Kidney (tissue), 14 donors: ENCODE measurements around the gene GXYLT2. TPM values are rescaled to one million over a fixed set of nuclear protein-coding genes. Genes with fewer than 3 reads are reported as not detected.

Experiments used
- DNase-seq, 5 donors: peaks; one replicate each; pipeline ENCODE4 v3.0.0-alpha.2; 2013 to 2020
- FAIRE-seq: peaks from 2 replicates; lab custom pipeline; 2012; peaks lifted over from hg19 to GRCh38; lab: Jason Lieb, UNC
- H3K27ac ChIP-seq, 2 donors: one replicate each; pipeline ENCODE4 v1.7.0; 2013; ENCODE audit warnings: low read depth in 2 of 2, low read length in 2 of 2, inconsistent platforms in 1 of 2
- H3K27me3 ChIP-seq: one replicate; pipeline ENCODE4 v1.7.1; 2013; ENCODE audit warnings: low read length, inconsistent platforms; ENCODE audit not compliant: control insufficient read depth, insufficient read depth
- H3K36me3 ChIP-seq, 3 donors: one replicate each; pipeline versions ENCODE4 v1.7.0 to v1.7.1; 2013; ENCODE audit warnings: low read length in 3 of 3, control low read depth in 1 of 3, inconsistent platforms in 1 of 3; ENCODE audit not compliant: insufficient read depth in 3 of 3, control insufficient read depth in 2 of 3
- H3K4me1 ChIP-seq, 3 donors: one replicate each; pipeline versions ENCODE4 v1.7.0 to v1.7.1; 2013; ENCODE audit warnings: low read length in 3 of 3, inconsistent platforms in 1 of 3, low read depth in 1 of 3; ENCODE audit not compliant: control insufficient read depth in 2 of 3, insufficient read depth in 2 of 3
- H3K4me3 ChIP-seq, 3 donors: one replicate each; pipeline versions ENCODE4 v1.7.0 to v1.8.1; 2013; ENCODE audit warnings: low read length in 3 of 3, control low read depth in 1 of 3, inconsistent platforms in 1 of 3
- H3K9ac ChIP-seq, 3 donors: one replicate each; pipeline versions ENCODE4 v1.7.0 to v1.7.1; 2013; ENCODE audit warnings: low read length in 3 of 3, control low read depth in 1 of 3, inconsistent platforms in 1 of 3
- H3K9me3 ChIP-seq, 3 donors: one replicate each; pipeline versions ENCODE4 v1.7.0 to v1.7.1; 2013; ENCODE audit warnings: low read length in 3 of 3, control low read depth in 1 of 3, inconsistent platforms in 1 of 3; ENCODE audit not compliant: control insufficient read depth in 2 of 3, insufficient read depth in 1 of 3
- CTCF ChIP-seq: IDR thresholded peaks from 3 replicates; pipeline ENCODE4 v1.5.1; 2012; ENCODE audit warnings: mild to moderate bottlenecking, moderate library complexity, borderline replicate concordance; ENCODE audit not compliant: insufficient read depth; ENCODE audit errors: extremely low read depth
- intact Hi-C: fragments of 100-400 bp; cut with DNase I; formaldehyde crosslinking; loops from one replicate; pipeline ENCODE4 v1.11.1; 2022
- polyA plus RNA-seq: library from polyadenylated mRNA; stranded (reverse); fragments of 350-450 nt; fragmentation: Illumina TruSeq; extraction: RNeasy Lipid Tissue Mini Kit (QIAGEN cat#74804); gene quantifications from one replicate; pipeline ENCODE4 v1.2.3, GENCODE V29; 2014; ENCODE audit warnings: low read depth, low replicate concordance; ENCODE audit not compliant: insufficient read depth
- total RNA-seq: library from RNA; stranded (reverse); fragmentation: NEBNext Ultra II Directional; extraction: Animal tissue kit (Norgen Biotek cat#: 25700); gene quantifications from one replicate; pipeline ENCODE4 v1.2.1, GENCODE V29; 2021
- donor health status: control.
- donor health status: control.
- donor health status: control.
- donor health status: control.
- donor health status: control.
- donor health status: DM: yes; HTN: yes; CAD: no.
- donor health status: Normal renal cell carcinoma (clear cell type).

The GXYLT2 gene
- total and polyA plus RNA-seq, 2 donors from 2014 or later, result 0.39 to 3.8 TPM

GRCh38 chr3:72985576-72985975, 97.7 kb downstream of the GXYLT2 start:
- no peak for DNase-seq
- H3K27ac ChIP-seq, result no peak overlapping the region
- TF ChIP-seq CTCF, result no peak
- no peak overlapping the region for H3K4me3 ChIP-seq
- H3K9ac ChIP-seq, result no peak overlapping the region
- H3K9me3 ChIP-seq, result peaks cover 0 to 7% (median 0%) of the 10 kb centered on the region in 3 donors
- H3K27me3 ChIP-seq, result no peaks in the 10 kb centered on the region
- no peak for FAIRE-seq
- no peaks in the 10 kb centered on the region for H3K36me3 ChIP-seq
- H3K4me1 ChIP-seq, result no peaks in the 10 kb centered on the region
- intact Hi-C loops, result no loop called here

GRCh38 chr3:72990701-72991395, 103.0 kb downstream of the GXYLT2 start:
- DNase-seq, result no peak
- intact Hi-C loops, result no loop called here

GRCh38 chr3:72991522-72991921, 103.7 kb downstream of the GXYLT2 start:
- Histone ChIP-seq H3K9ac (no peak overlapping the region), H3K9me3 (no peaks in the 10 kb centered on the region), H3K27me3 (no peaks in the 10 kb centered on the region), H3K4me1 (peaks cover 0 to 3% (median 0%) of the 10 kb centered on the region in 3 donors), H3K27ac (no peak overlapping the region), H3K4me3 (no peak overlapping the region), H3K36me3 (no peaks in the 10 kb centered on the region)
- FAIRE-seq (no peak), DNase-seq (no peak)
- intact Hi-C loops, result no loop called here
- no peak for TF ChIP-seq CTCF

More at GRCh38 chr3:72990701-72991395, 103.0 kb downstream of the GXYLT2 start:
- H3K27me3 ChIP-seq, result no peaks in the 10 kb centered on the region
- H3K9ac ChIP-seq, result no peak overlapping the region
- H3K27ac ChIP-seq, result no peak overlapping the region
- no peak for TF ChIP-seq CTCF
- no peak for FAIRE-seq
- peaks cover 0 to 1% (median 0%) of the 10 kb centered on the region in 3 donors for H3K9me3 ChIP-seq
- no peak overlapping the region for H3K4me3 ChIP-seq
- H3K36me3 ChIP-seq, result no peaks in the 10 kb centered on the region
- no peaks in the 10 kb centered on the region for H3K4me1 ChIP-seq

GRCh38 chr3:72993391-72993790, 105.5 kb downstream of the GXYLT2 start:
- no peak overlapping the region for H3K9ac ChIP-seq
- no peaks in the 10 kb centered on the region for H3K27me3 ChIP-seq
- FAIRE-seq, result no peak
- peaks cover 0 to 4% (median 2%) of the 10 kb centered on the region in 3 donors for H3K4me1 ChIP-seq
- H3K36me3 ChIP-seq, result no peaks in the 10 kb centered on the region
- H3K9me3 ChIP-seq, result no peaks in the 10 kb centered on the region
- TF ChIP-seq CTCF, result no peak
- intact Hi-C loops, result no loop called here
- no peak overlapping the region for H3K27ac ChIP-seq
- DNase-seq, result no peak
- H3K4me3 ChIP-seq, result no peak overlapping the region
